HEK293 (cell line): ENCODE data around the gene S1PR5.
A peak's percentile ranks its signal among the peaks of the same experiment; 100 is the strongest.

Experiments used
- SCRT2 ChIP-seq: fragments of 450-650 bp; formaldehyde crosslinking; IDR thresholded peaks from 2 replicates; pipeline ENCODE4 v1.5.1; 2016; ENCODE audit warnings: missing biosample characterization, missing genetic modification characterization
- YY2 ChIP-seq: fragments of 450-650 bp; formaldehyde crosslinking; IDR thresholded peaks from 2 replicates; pipeline ENCODE4 v1.5.1; 2016; ENCODE audit warnings: missing biosample characterization, missing genetic modification characterization
- ZBTB44 ChIP-seq: fragments of 450-650 bp; IDR thresholded peaks from 2 replicates; pipeline ENCODE4 v1.5.1; 2018; ENCODE audit warnings: missing biosample characterization, mild to moderate bottlenecking, missing genetic modification characterization
- ZFP37 ChIP-seq: fragments of 450-650 bp; formaldehyde crosslinking; IDR thresholded peaks from 2 replicates; pipeline ENCODE4 v1.5.1; 2016; ENCODE audit warnings: missing biosample characterization, missing genetic modification characterization
- ZNF10 ChIP-seq: fragments of 450-650 bp; formaldehyde crosslinking; IDR thresholded peaks from 2 replicates; pipeline ENCODE4 v1.5.1; 2017; ENCODE audit warnings: missing biosample characterization, missing genetic modification characterization
- ZNF114 ChIP-seq: fragments of 450-650 bp; formaldehyde crosslinking; IDR thresholded peaks from 2 replicates; pipeline ENCODE4 v1.5.0; 2017; ENCODE audit warnings: missing biosample characterization, missing genetic modification characterization
- ZNF169 ChIP-seq: fragments of 450-650 bp; formaldehyde crosslinking; IDR thresholded peaks from 2 replicates; pipeline ENCODE4 v1.5.1; 2016; ENCODE audit warnings: missing biosample characterization, missing genetic modification characterization
- ZNF18 ChIP-seq: fragments of 450-650 bp; formaldehyde crosslinking; IDR thresholded peaks from 2 replicates; pipeline ENCODE4 v1.5.1; 2016; ENCODE audit warnings: missing biosample characterization, missing genetic modification characterization
- ZNF335 ChIP-seq: fragments of 450-650 bp; formaldehyde crosslinking; conservative IDR thresholded peaks from 2 replicates; pipeline ENCODE4 v1.5.1; 2016; ENCODE audit warnings: missing biosample characterization, missing genetic modification characterization
- ZNF555 ChIP-seq: fragments of 450-650 bp; formaldehyde crosslinking; conservative IDR thresholded peaks from 2 replicates; pipeline ENCODE4 v1.5.1; 2017; ENCODE audit warnings: missing biosample characterization, mild to moderate bottlenecking, missing genetic modification characterization, inconsistent platforms
- ZNF596 ChIP-seq: fragments of 450-650 bp; IDR thresholded peaks from 2 replicates; pipeline ENCODE4 v1.5.0; 2018; ENCODE audit warnings: missing biosample characterization, mild to moderate bottlenecking, missing genetic modification characterization, moderate library complexity
- ZNF624 ChIP-seq: fragments of 450-650 bp; formaldehyde crosslinking; IDR thresholded peaks from 2 replicates; pipeline ENCODE4 v1.5.1; 2017; ENCODE audit warnings: missing biosample characterization, missing genetic modification characterization
- ZNF692 ChIP-seq: fragments of 450-650 bp; formaldehyde crosslinking; IDR thresholded peaks from 2 replicates; pipeline ENCODE4 v1.5.1; 2016; ENCODE audit warnings: missing biosample characterization, missing genetic modification characterization
- ZNF776 ChIP-seq: fragments of 450-650 bp; formaldehyde crosslinking; IDR thresholded peaks from 2 replicates; pipeline ENCODE4 v1.5.0; 2017; ENCODE audit warnings: missing biosample characterization, missing genetic modification characterization, borderline replicate concordance
- TF ChIP-seq, protein P1 (sequence below): fragments of 450-650 bp; formaldehyde crosslinking; conservative IDR thresholded peaks from 2 replicates; pipeline ENCODE4 v1.5.1; 2016; ENCODE audit warnings: low read depth, missing biosample characterization, missing genetic modification characterization
- TF ChIP-seq, protein P2 (sequence below): fragments of 450-650 bp; formaldehyde crosslinking; IDR thresholded peaks from 2 replicates; pipeline ENCODE4; 2016; ENCODE audit warnings: missing biosample characterization, missing genetic modification characterization
- TF ChIP-seq, protein P3 (sequence below): fragments of 450-650 bp; formaldehyde crosslinking; IDR thresholded peaks from 2 replicates; pipeline ENCODE4 v1.5.1; 2017; ENCODE audit warnings: missing biosample characterization, mild to moderate bottlenecking, missing genetic modification characterization, moderate library complexity
- TF ChIP-seq, protein P4 (sequence below): fragments of 450-650 bp; formaldehyde crosslinking; IDR thresholded peaks from 2 replicates; pipeline ENCODE4 v1.5.1; 2016; ENCODE audit warnings: missing biosample characterization, missing genetic modification characterization
- TF ChIP-seq, protein P5 (sequence below): fragments of 450-650 bp; formaldehyde crosslinking; IDR thresholded peaks from 2 replicates; pipeline ENCODE4 v1.5.1; 2016; ENCODE audit warnings: missing biosample characterization, missing genetic modification characterization

S1PR5 gene

DNA sequence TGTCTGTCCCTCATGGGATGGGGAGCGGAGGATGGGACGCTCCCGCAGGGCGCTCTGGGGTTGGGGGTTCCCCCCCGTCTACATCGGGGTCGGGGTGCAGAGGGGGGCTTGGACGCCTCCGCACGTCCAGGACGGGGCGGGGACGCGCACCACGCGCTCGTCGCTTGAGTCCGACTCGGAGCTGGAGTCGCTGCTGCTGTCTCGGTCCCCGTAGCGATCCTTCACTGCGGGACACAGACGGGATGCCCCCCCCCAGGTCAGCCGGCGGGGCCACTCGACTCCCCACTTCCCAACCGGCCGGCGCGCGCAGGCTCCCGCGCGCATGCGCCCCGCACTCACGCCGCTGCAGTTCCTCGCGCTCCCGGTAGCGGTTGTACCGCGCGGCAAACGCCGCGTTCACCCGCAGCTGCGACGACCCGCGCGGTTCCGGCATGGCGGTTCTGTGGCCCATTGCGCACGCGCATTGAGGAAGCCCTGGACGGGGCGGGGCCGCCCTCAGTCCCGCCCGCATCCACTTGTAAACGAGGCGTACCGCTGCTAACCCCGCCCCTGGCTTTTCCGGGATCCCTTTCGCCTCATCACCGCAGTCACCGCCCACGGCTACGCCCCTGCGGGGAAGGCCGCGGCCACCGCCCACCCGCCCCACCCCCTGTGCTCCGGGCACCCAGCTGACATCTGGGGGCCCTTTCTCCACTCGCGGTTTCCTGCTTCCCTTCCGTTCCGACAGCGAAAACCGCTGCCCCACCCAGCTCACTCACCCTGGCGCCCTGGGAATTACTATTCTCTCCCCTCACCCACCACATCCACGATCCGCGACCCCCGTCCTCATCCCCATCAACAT, 48.5 kb upstream of the S1PR5 start, which contains the start of gene KRI1 (continued):
- TF ChIP-seq, protein P1, sequence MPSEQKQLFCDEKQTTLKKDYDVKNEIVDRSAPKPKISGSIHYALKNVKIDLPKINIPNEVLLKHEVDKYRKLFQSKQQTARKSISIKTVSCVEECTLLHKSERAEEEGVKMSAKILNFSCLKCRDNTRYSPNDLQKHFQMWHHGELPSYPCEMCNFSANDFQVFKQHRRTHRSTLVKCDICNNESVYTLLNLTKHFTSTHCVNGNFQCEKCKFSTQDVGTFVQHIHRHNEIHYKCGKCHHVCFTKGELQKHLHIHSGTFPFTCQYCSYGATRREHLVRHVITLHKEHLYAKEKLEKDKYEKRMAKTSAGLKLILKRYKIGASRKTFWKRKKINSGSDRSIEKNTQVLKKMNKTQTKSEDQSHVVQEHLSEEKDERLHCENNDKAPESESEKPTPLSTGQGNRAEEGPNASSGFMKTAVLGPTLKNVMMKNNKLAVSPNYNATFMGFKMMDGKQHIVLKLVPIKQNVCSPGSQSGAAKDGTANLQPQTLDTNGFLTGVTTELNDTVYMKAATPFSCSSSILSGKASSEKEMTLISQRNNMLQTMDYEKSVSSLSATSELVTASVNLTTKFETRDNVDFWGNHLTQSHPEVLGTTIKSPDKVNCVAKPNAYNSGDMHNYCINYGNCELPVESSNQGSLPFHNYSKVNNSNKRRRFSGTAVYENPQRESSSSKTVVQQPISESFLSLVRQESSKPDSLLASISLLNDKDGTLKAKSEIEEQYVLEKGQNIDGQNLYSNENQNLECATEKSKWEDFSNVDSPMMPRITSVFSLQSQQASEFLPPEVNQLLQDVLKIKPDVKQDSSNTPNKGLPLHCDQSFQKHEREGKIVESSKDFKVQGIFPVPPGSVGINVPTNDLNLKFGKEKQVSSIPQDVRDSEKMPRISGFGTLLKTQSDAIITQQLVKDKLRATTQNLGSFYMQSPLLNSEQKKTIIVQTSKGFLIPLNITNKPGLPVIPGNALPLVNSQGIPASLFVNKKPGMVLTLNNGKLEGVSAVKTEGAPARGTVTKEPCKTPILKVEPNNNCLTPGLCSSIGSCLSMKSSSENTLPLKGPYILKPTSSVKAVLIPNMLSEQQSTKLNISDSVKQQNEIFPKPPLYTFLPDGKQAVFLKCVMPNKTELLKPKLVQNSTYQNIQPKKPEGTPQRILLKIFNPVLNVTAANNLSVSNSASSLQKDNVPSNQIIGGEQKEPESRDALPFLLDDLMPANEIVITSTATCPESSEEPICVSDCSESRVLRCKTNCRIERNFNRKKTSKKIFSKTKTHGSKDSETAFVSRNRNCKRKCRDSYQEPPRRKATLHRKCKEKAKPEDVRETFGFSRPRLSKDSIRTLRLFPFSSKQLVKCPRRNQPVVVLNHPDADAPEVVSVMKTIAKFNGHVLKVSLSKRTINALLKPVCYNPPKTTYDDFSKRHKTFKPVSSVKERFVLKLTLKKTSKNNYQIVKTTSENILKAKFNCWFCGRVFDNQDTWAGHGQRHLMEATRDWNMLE (tag by site-specific recombination): no peak
- TF ChIP-seq ZNF169 (tag by site-specific recombination) (no peak), ZNF624 (no peak), ZNF335 (tag by site-specific recombination) (peak; percentile 34; the same call in 1 of the 2 replicates), ZNF692 (tag by site-specific recombination) (peak; percentile 15), YY2 (peak; percentile 71), ZNF10 (no peak; the same call in 1 of the 2 replicates), ZNF18 (tag by site-specific recombination) (no peak), ZNF555 (tag by site-specific recombination) (no peak), SCRT2 (tag by site-specific recombination) (peak; percentile 83), ZNF596 (tag by site-specific recombination) (no peak), ZFP37 (tag by site-specific recombination) (no peak; the same call in 1 of the 2 replicates), ZBTB44 (tag by site-specific recombination) (no peak), ZNF114 (tag by site-specific recombination) (no peak), ZNF776 (tag by site-specific recombination) (no peak)
- TF ChIP-seq, protein P2, sequence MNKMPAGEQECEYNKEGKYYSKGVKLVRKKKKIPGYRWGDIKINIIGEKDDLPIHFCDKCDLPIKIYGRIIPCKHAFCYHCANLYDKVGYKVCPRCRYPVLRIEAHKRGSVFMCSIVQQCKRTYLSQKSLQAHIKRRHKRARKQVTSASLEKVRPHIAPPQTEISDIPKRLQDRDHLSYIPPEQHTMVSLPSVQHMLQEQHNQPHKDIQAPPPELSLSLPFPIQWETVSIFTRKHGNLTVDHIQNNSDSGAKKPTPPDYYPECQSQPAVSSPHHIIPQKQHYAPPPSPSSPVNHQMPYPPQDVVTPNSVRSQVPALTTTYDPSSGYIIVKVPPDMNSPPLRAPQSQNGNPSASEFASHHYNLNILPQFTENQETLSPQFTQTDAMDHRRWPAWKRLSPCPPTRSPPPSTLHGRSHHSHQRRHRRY (tag by site-specific recombination): peak; percentile 78; the same call in 1 of the 2 replicates
- TF ChIP-seq, protein P3, sequence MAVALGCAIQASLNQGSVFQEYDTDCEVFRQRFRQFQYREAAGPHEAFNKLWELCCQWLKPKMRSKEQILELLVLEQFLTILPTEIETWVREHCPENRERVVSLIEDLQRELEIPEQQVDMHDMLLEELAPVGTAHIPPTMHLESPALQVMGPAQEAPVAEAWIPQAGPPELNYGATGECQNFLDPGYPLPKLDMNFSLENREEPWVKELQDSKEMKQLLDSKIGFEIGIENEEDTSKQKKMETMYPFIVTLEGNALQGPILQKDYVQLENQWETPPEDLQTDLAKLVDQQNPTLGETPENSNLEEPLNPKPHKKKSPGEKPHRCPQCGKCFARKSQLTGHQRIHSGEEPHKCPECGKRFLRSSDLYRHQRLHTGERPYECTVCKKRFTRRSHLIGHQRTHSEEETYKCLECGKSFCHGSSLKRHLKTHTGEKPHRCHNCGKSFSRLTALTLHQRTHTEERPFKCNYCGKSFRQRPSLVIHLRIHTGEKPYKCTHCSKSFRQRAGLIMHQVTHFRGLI (tag by site-specific recombination): no peak
- TF ChIP-seq, protein P4, sequence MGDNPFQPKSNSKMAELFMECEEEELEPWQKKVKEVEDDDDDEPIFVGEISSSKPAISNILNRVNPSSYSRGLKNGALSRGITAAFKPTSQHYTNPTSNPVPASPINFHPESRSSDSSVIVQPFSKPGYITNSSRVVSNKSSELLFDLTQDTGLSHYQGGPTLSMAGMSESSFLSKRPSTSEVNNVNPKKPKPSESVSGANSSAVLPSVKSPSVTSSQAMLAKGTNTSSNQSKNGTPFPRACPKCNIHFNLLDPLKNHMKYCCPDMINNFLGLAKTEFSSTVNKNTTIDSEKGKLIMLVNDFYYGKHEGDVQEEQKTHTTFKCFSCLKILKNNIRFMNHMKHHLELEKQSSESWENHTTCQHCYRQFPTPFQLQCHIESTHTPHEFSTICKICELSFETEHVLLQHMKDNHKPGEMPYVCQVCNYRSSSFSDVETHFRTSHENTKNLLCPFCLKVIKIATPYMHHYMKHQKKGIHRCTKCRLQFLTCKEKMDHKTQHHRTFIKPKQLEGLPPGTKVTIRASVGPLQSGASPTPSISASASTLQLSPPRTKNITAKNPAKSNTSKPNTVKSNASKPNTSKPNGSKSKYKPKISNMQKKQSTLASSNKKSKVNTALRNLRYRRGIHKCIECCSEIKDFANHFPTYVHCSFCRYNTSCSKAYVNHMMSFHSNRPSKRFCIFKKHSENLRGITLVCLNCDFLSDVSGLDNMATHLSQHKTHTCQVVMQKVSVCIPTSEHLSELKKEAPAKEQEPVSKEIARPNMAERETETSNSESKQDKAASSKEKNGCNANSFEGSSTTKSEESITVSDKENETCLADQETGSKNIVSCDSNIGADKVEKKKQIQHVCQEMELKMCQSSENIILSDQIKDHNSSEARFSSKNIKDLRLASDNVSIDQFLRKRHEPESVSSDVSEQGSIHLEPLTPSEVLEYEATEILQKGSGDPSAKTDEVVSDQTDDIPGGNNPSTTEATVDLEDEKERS (tag by site-specific recombination): no peak
- TF ChIP-seq, protein P5, sequence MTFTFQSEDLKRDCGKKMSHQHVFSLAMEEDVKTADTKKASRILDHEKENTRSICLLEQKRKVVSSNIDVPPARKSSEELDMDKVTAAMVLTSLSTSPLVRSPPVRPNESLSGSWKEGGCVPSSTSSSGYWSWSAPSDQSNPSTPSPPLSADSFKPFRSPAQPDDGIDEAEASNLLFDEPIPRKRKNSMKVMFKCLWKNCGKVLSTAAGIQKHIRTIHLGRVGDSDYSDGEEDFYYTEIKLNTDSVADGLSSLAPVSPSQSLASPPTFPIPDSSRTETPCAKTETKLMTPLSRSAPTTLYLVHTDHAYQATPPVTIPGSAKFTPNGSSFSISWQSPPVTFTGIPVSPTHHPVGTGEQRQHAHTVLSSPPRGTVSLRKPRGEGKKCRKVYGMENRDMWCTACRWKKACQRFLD (tag by site-specific recombination): no peak
